C1 segment of cervical spinal cord (tissue), 14 donors: ENCODE measurements around the gene KIAA0319L.

Experiments used
- DNase-seq, 14 donors: peaks; one replicate each; lab custom pipeline; 2025; lab: John Stamatoyannopoulos, UW

KIAA0319L gene

GRCh38 chr1:35539073-35539823, 18.0 kb downstream of the KIAA0319L start:
- DNase-seq: peak in 1 of 14 donors; percentile 27

GRCh38 chr1:35537806-35538205, 19.4 kb downstream of the KIAA0319L start:
- no peak for DNase-seq

GRCh38 chr1:35536556-35537162, 20.5 kb downstream of the KIAA0319L start:
- DNase-seq: peak in 1 of 14 donors; percentile 32

- DNase-seq: no peak
Observed at GRCh38 chr1:35535243-35535642, 22.0 kb downstream of the KIAA0319L start.

GRCh38 chr1:35533586-35533985, 23.6 kb downstream of the KIAA0319L start:
- DNase-seq: no peak

- DNase-seq: peak in 1 of 14 donors; percentile 48
Observed at GRCh38 chr1:35532497-35533223, 24.5 kb downstream of the KIAA0319L start.

DNA sequence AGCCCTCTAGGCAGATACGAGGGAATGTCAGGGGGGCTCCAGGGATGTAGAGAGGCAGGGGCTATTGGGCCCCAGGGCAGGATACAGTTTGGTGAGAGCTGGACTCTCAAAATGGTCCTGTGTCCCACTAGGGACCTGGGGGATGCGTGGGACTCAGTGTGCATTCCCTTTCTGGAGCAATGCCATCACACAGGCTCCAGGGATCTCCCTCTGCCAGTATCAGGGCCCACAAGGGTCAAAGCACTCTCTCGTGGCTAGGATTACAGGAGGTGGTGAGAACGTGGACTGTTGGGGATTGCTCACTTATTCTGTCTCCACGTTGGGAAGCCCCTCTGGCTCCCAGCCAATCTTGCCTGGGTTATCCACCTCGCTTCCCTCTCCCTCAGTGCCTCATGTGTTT, 25.8 kb downstream of the KIAA0319L start:
- DNase-seq: no peak

- DNase-seq: no peak
Observed at GRCh38 chr1:35530946-35531345, 26.3 kb downstream of the KIAA0319L start.

GRCh38 chr1:35530168-35530567, 27.0 kb downstream of the KIAA0319L start:
- DNase-seq: no peak

GRCh38 chr1:35524106-35524505, 33.1 kb downstream of the KIAA0319L start:
- no peak for DNase-seq

GRCh38 chr1:35519432-35519831, 37.8 kb downstream of the KIAA0319L start:
- DNase-seq: no peak

GRCh38 chr1:35518183-35518582, 39.0 kb downstream of the KIAA0319L start:
- no peak for DNase-seq

DNA sequence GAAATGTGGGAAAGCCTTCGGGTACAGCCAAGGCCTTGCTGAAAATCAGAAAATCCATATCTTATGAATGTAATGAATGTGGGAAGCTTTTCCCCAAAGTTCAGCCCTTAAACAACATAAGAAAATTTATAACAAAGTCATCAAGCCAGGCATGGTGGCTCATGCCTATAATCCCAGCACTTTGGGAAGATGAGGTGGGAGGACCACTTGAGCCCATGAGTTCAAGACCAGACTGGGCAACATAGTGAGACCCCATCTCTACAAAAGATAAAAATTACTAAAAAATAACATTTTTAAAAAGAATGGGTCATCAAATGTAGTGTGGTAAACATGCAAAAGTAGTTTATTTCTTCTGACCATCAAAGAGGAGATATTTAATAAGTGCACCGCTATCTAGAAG, 45.9 kb downstream of the KIAA0319L start:
- no peak for DNase-seq

DNA sequence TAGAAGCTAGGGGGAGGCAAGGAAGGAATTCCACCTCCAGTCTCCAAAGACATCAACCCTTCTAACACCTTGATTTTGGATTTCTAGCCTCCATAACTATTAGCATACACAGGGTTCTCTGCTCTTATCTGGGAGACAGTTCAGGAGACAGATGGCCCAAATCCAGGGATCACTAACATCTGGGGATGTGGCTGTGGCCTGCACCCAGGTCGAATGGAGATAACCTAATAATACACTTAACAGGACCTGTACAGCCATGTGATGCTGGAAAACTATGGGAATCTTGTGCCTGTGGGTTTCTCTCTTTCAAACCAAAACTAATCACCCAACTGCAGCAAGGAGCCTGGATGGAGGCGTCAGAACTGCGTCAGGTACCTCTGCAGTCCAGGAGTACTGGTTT, 47.6 kb downstream of the KIAA0319L start:
- DNase-seq: no peak

GRCh38 chr1:35507947-35508346, 49.3 kb downstream of the KIAA0319L start:
- no peak for DNase-seq

DNA sequence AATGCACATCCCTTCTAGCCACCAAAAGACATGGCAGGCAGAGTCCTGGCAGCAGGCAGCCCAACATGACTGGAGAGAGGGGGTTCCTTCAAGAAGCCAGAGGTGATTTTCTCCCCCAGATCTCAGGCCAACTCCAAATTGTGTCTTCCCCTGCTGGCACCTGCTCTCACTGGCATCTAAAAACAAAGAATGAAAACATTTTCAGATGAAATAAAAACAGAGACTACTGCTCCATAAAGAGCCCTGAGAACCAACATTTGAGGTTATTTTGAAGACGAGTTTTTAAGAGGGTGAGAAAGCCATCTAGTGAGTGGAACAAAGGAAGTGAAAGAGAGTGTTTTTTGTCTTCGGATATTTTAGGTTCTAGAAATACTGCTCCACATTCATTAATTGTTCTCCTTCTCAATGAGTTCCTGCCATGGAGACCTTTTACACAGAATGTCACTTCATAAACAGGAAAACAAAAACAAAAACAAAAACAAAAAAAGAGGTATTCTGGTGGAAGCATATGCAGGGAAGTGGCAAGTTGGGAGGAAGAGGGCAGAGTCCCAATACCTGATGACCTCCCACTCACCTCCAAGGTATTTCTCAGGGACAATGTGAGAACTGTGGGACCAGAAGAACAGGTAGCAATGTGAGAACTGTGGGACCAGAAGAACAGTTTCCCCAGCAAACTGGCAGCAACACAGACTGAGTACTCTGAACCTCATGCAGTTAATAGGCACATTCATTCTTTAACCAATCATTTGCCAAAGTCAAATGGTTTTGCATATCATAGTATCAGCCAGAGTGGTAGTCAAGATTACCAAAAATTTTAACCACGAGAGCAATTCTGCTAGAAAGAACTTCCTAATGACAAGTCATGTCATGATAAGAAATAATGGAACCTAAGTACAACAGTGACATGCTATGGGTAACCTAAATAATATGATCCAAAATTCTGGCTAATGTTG, 50.0 kb downstream of the KIAA0319L start:
- no peak for DNase-seq

DNA sequence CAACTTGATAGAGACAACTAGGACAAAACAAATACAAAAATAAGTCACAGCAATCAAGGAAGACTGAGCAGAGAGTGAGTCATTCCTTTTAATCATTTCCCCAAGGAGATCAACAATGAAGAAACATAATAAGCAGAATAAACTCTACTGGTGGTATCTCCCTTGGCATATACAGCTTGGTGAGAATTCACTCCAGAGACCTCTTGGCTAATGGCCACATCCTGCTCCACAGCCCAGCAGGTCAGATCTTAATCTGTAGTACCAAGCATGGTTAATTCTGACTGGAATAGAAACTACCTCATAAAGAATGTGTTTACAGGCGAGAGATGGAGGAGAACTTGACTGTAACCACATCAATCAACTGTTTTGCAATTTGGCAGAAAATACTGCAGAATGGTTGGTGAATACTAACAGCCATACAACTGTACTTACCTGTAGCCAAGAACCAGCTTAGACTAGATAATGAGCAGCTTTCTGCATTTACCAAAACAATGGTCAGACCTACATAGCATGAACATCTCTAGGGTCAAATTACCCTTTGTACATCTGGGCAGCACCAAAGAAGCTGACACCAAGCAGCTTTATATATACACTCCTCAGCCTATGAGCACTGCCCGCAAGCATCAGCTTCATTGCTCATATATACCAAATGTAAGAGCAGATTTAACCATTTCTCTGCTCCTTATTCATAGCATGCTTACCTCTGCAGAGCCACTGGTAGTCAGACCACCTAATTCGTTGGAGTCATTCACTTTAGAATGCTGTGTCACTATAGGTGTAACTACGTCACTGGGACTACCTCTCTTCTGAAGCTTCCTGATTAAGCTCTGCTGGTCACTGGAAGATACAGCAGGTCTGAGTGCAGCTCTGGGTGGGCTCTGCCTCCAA, 51.0 kb downstream of the KIAA0319L start:
- peak in 1 of 14 donors; percentile 55 for DNase-seq

GRCh38 chr1:35502242-35502641, 55.0 kb downstream of the KIAA0319L start:
- no peak for DNase-seq

GRCh38 chr1:35500439-35500838, 56.8 kb downstream of the KIAA0319L start:
- DNase-seq: peak in 1 of 14 donors; percentile 51

- DNase-seq: peak in 1 of 14 donors; percentile 83
Observed at GRCh38 chr1:35499652-35500176, 57.5 kb downstream of the KIAA0319L start.
